GM10266 (cell line): ENCODE results near the gene TNNT1.

Experiments used
- DNase-seq: peaks from one replicate; pipeline ENCODE4 v3.0.0; 2012; ENCODE audit errors: extremely low spot score
- CTCF ChIP-seq: IDR thresholded peaks from 2 replicates; pipeline ENCODE4 v1.5.1; 2012; ENCODE audit warnings: mild to moderate bottlenecking, low read depth; ENCODE audit not compliant: control insufficient read depth, insufficient read depth; ENCODE audit errors: missing control alignments

TNNT1 gene

GRCh38 chr19:55146705-55147273 is 2.2 kb downstream of the TNNT1 start:
- no peak for TF ChIP-seq CTCF
- DNase-seq: no peak

GRCh38 chr19:55146078-55146704 is 2.8 kb downstream of the TNNT1 start:
- no peak for DNase-seq
- peak; percentile 55 for TF ChIP-seq CTCF

- no peak for TF ChIP-seq CTCF
Observed at GRCh38 chr19:55145232-55145631, 3.8 kb downstream of the TNNT1 start.

GRCh38 chr19:55141696-55142095 is 7.3 kb downstream of the TNNT1 start:
- no peak for DNase-seq
- no peak for TF ChIP-seq CTCF

More at GRCh38 chr19:55145232-55145631, 3.8 kb downstream of the TNNT1 start:
- DNase-seq: no peak

- TF ChIP-seq CTCF: no peak
- DNase-seq: no peak
Observed at GRCh38 chr19:55137915-55138314, 11.1 kb downstream of the TNNT1 start.

- no peak for TF ChIP-seq CTCF
Observed at GRCh38 chr19:55136399-55137102, 12.5 kb downstream of the TNNT1 start.

GRCh38 chr19:55134736-55135135 is 14.3 kb downstream of the TNNT1 start:
- no peak for DNase-seq
- TF ChIP-seq CTCF: no peak

More at GRCh38 chr19:55136399-55137102, 12.5 kb downstream of the TNNT1 start:
- no peak for DNase-seq
